Effector memory CD8-positive, alpha-beta T cell (primary cell): ENCODE measurements around the gene NOCT.
"Not testable (repeated sequence)": the region's sequence is repeated elsewhere in the genome, so short reads cannot be mapped to it uniquely, and the experiment has no call there.

ENCODE experiments used
- ATAC-seq: fragments of 150-1000 bp; cut with Tn5 transposase; replicated peaks from 2 replicates; pipeline ENCODE4 v1.10.0; 2021; ENCODE audit warnings: mild to moderate bottlenecking, moderate library complexity
- DNase-seq, 3 experiments: peaks; one replicate each; pipeline ENCODE4 v3.0.0; 2021
- H3K27ac Mint-ChIP-seq, 2 donors: one replicate each; pipeline ENCODE4 v1.8.0; 2022; ENCODE audit warnings: mild to moderate bottlenecking in 2 of 2, mixed read lengths in 2 of 2, moderate library complexity in 2 of 2
- H3K27me3 Mint-ChIP-seq, 2 donors: one replicate each; pipeline ENCODE4 v1.8.0; 2022; ENCODE audit warnings: mixed read lengths in 2 of 2
- H3K36me3 Mint-ChIP-seq: one replicate; pipeline ENCODE4 v1.8.0; 2022; ENCODE audit warnings: mild to moderate bottlenecking, moderate library complexity, mixed read lengths; ENCODE audit not compliant: insufficient read depth
- H3K4me1 Mint-ChIP-seq, 2 donors: one replicate each; pipeline ENCODE4 v1.8.0; 2022; ENCODE audit warnings: low read depth in 2 of 2, mixed read lengths in 2 of 2
- H3K4me3 Mint-ChIP-seq, 2 donors: one replicate each; pipeline ENCODE4 v1.8.0; 2022; ENCODE audit warnings: mild to moderate bottlenecking in 2 of 2, mixed read lengths in 2 of 2, moderate library complexity in 2 of 2
- H3K9me3 Mint-ChIP-seq, 2 donors: one replicate each; pipeline ENCODE4 v1.8.0; 2022; ENCODE audit warnings: mixed read lengths in 2 of 2

The NOCT gene

GRCh38 chr4:139038874-139039443 is 23.4 kb downstream of the NOCT start:
- no peak for ATAC-seq
- no peak overlapping the region for H3K4me3 Mint-ChIP-seq
- H3K4me1 Mint-ChIP-seq: peaks cover 6 to 8% of the 10 kb centered on the region in 2 donors
- no peak for DNase-seq
- H3K27ac Mint-ChIP-seq: peak overlapping the region; percentile 19 to 38
- H3K27me3 Mint-ChIP-seq: no peaks in the 10 kb centered on the region
- H3K9me3 Mint-ChIP-seq: no peaks in the 10 kb centered on the region
- H3K36me3 Mint-ChIP-seq: peaks cover 44% of the 10 kb centered on the region

DNA sequence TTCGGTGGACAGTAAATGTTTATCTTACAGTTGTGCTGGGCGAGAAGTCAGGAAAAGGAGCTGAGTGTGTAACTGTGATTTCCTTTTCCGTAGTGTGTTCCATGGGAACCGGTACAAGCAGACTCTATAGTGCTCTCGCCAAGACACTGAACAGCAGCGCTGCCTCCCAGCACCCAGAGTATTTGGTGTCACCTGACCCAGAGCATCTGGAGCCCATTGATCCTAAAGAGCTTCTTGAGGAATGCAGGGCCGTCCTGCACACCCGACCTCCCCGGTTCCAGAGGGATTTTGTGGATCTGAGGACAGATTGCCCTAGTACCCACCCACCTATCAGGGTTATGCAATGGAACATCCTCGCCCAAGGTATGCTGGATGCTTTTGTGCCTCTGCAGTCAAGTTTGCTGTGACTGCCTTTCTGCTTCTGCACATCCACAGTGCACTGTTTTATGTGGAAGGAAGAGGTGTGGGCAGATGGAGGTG is 27.4 kb downstream of the NOCT start:
- Mint-ChIP-seq H3K27ac (peak overlapping the region in 1 of 2 donors; percentile 32), H3K4me3 (no peak overlapping the region), H3K27me3 (no peaks in the 10 kb centered on the region), H3K4me1 (peaks cover 2 to 3% of the 10 kb centered on the region in 2 donors), H3K36me3 (peaks cover 65% of the 10 kb centered on the region), H3K9me3 (no peaks in the 10 kb centered on the region)
- ATAC-seq (no peak), DNase-seq (no peak)

- H3K4me1 Mint-ChIP-seq: peaks cover 3 to 4% of the 10 kb centered on the region in 2 donors
- H3K27ac Mint-ChIP-seq: peak overlapping the region in 1 of 2 donors; percentile 71
- no peak overlapping the region for H3K4me3 Mint-ChIP-seq
- ATAC-seq (no peak), DNase-seq (no peak)
- H3K9me3 Mint-ChIP-seq: no peaks in the 10 kb centered on the region
- H3K36me3 Mint-ChIP-seq: peaks cover 77% of the 10 kb centered on the region
- H3K27me3 Mint-ChIP-seq: no peaks in the 10 kb centered on the region
Measured at GRCh38 chr4:139044291-139044690, 28.7 kb downstream of the NOCT start.

- no peak for ATAC-seq
- Mint-ChIP-seq H3K27ac (no peak overlapping the region), H3K4me1 (peaks cover 0 to 2% of the 10 kb centered on the region in 2 donors), H3K27me3 (no peaks in the 10 kb centered on the region), H3K9me3 (no peaks in the 10 kb centered on the region), H3K36me3 (peaks cover 65% of the 10 kb centered on the region), H3K4me3 (no peak overlapping the region)
- DNase-seq: no peak
Measured at GRCh38 chr4:139048026-139048425, 32.4 kb downstream of the NOCT start.

- no peaks in the 10 kb centered on the region for H3K9me3 Mint-ChIP-seq
- H3K4me3 Mint-ChIP-seq: no peak overlapping the region
- peaks cover 10 to 15% of the 10 kb centered on the region in 2 donors for H3K4me1 Mint-ChIP-seq
- no peak for ATAC-seq
- peaks cover 59% of the 10 kb centered on the region for H3K36me3 Mint-ChIP-seq
- H3K27ac Mint-ChIP-seq: peak overlapping the region; percentile 18 to 20
- DNase-seq: no peak
- no peaks in the 10 kb centered on the region for H3K27me3 Mint-ChIP-seq
Measured at GRCh38 chr4:139050446-139050845, 34.9 kb downstream of the NOCT start.

GRCh38 chr4:139053909-139054308 is 38.3 kb downstream of the NOCT start:
- Mint-ChIP-seq H3K4me3 (no peak overlapping the region), H3K9me3 (no peaks in the 10 kb centered on the region), H3K27me3 (no peaks in the 10 kb centered on the region), H3K36me3 (peaks cover 55% of the 10 kb centered on the region), H3K4me1 (peaks cover 15 to 30% of the 10 kb centered on the region in 2 donors), H3K27ac (peak overlapping the region in 1 of 2 donors; percentile 87)
- DNase-seq (no peak), ATAC-seq (no peak)

DNA sequence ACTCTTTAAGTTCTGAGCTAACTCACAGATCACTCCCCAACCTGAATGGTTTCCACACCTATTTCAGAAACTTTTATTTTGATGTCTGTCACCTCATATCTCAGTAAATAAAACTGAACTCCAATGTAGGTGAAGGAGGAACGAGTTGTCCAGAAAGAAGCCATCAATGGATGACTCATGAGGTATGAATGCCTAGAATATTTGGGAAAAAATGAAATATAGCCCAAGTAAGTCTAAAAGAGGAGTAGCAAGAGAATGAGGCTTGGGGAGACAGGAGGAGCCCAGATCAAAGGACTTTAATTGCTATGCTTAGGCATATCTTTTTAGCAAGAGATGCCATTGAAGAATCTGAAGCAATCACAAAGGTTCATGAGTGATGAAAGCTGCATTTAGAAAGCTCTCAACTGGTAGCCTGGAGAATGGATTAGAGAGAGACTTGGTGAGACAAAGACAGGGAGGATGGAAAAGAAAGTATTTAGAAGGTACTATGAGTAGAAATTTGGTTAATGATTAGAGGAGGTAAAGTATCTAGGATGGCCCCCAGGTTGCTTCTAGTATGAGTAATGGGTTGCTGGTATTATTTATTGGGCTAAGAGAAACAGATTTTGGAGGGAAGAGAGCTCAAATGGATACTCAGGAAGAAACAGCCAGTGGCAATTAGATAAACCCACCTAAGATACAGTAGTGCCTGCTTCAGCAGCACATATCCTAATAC is 39.4 kb downstream of the NOCT start:
- no peaks in the 10 kb centered on the region for H3K27me3 Mint-ChIP-seq
- ATAC-seq: no peak
- H3K4me3 Mint-ChIP-seq: no peak overlapping the region
- no peak for DNase-seq
- H3K9me3 Mint-ChIP-seq: no peaks in the 10 kb centered on the region
- peak overlapping the region; percentile 7 to 87 for H3K27ac Mint-ChIP-seq
- peaks cover 55% of the 10 kb centered on the region for H3K36me3 Mint-ChIP-seq
- H3K4me1 Mint-ChIP-seq: peaks cover 16 to 30% of the 10 kb centered on the region in 2 donors

GRCh38 chr4:139059026-139059425 is 43.4 kb downstream of the NOCT start:
- H3K27me3 Mint-ChIP-seq, ATAC-seq, DNase-seq, H3K27ac Mint-ChIP-seq, H3K4me3 Mint-ChIP-seq, H3K9me3 Mint-ChIP-seq: not testable (repeated sequence)
- H3K4me1 Mint-ChIP-seq: peaks cover 13 to 26% of the 10 kb centered on the region in 2 donors
- H3K36me3 Mint-ChIP-seq: peaks cover 89% of the 10 kb centered on the region

- Mint-ChIP-seq H3K27me3 (no peaks in the 10 kb centered on the region), H3K4me1 (peaks cover 8 to 13% of the 10 kb centered on the region in 2 donors)
Measured at GRCh38 chr4:139060591-139060990, 45.0 kb downstream of the NOCT start.

GRCh38 chr4:139076016-139076744 is 60.6 kb downstream of the NOCT start:
- no peak for ATAC-seq
- Mint-ChIP-seq H3K27me3 (no peaks in the 10 kb centered on the region), H3K27ac (no peak overlapping the region), H3K9me3 (no peaks in the 10 kb centered on the region), H3K4me3 (no peak overlapping the region), H3K4me1 (peaks cover 20 to 46% of the 10 kb centered on the region in 2 donors), H3K36me3 (peaks cover 35% of the 10 kb centered on the region)
- no peak for DNase-seq

More at GRCh38 chr4:139060591-139060990, 45.0 kb downstream of the NOCT start:
- DNase-seq (no peak), ATAC-seq (no peak)
- no peak overlapping the region for H3K4me3 Mint-ChIP-seq
- H3K36me3 Mint-ChIP-seq: peaks cover 91% of the 10 kb centered on the region
- no peaks in the 10 kb centered on the region for H3K9me3 Mint-ChIP-seq
- H3K27ac Mint-ChIP-seq: no peak overlapping the region

- no peak for DNase-seq
- Mint-ChIP-seq H3K27ac (peak overlapping the region in 1 of 2 donors; percentile 52), H3K4me1 (peaks cover 28 to 56% of the 10 kb centered on the region in 2 donors), H3K9me3 (no peaks in the 10 kb centered on the region), H3K27me3 (no peaks in the 10 kb centered on the region), H3K4me3 (no peak overlapping the region), H3K36me3 (peaks cover 22% of the 10 kb centered on the region)
- no peak for ATAC-seq
Measured at GRCh38 chr4:139077567-139078355, 62.2 kb downstream of the NOCT start.

DNA sequence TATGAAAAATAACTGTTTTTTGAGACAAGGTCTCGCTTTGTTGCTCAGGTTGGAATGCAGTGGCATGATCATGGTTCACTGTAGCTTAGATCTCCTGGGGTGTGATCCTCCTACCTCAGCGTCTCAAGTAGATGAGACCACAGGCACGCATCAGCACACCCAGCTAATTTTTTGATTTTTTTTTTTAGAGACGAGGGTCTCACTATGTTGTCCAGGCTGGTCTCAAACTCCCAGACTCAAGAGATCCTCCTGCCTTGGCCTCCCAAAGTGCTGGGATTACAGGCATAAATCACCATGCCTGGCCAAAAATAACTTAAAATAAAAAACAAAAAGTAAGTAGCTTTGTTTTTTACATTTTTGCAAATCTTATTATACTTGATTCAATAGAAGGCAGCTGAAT is 63.3 kb downstream of the NOCT start:
- no peak for ATAC-seq

More for the DNA sequence above, 63.3 kb downstream of the NOCT start:
- Mint-ChIP-seq H3K4me3 (peak overlapping the region in 1 of 2 donors; percentile 31), H3K9me3 (no peaks in the 10 kb centered on the region), H3K27me3 (no peaks in the 10 kb centered on the region), H3K27ac (no peak overlapping the region), H3K4me1 (peaks cover 29 to 52% of the 10 kb centered on the region in 2 donors), H3K36me3 (peaks cover 23% of the 10 kb centered on the region)
- DNase-seq: no peak
